Activated naive CD4-positive, alpha-beta T cell (primary cell): ENCODE measurements around the gene STK24.
"Not testable (repeated sequence)": the region's sequence is repeated elsewhere in the genome, so short reads cannot be mapped to it uniquely, and the experiment has no call there.

Source experiments
- DNase-seq, 4 experiments: peaks; one replicate each; lab custom pipeline; 2025; lab: John Stamatoyannopoulos, UW

STK24 gene

GRCh38 chr13:98576963-98577835, at the start of gene STK24:
Gene STK24, minus strand, starts transcription at chr13:98577107. Its CDS starts 321 bp downstream, at chr13:98576786.
- DNase-seq = peak in 2 of 4 experiments; percentile 12 to 44

- no peak for DNase-seq
Measured at GRCh38 chr13:98626298-98626935, 49.5 kb upstream of the STK24 start.

GRCh38 chr13:98624589-98624988, 47.7 kb upstream of the STK24 start:
- DNase-seq = not testable (repeated sequence)

- no peak for DNase-seq
Measured at GRCh38 chr13:98622931-98623331, 46.0 kb upstream of the STK24 start.

- no peak for DNase-seq
Measured at GRCh38 chr13:98619556-98619955, 42.6 kb upstream of the STK24 start.

- not testable (repeated sequence) for DNase-seq
Measured at GRCh38 chr13:98615595-98615994, 38.7 kb upstream of the STK24 start.

- no peak for DNase-seq
Measured at GRCh38 chr13:98613591-98613990, 36.7 kb upstream of the STK24 start.

- no peak for DNase-seq
Measured at GRCh38 chr13:98609756-98610155, 32.8 kb upstream of the STK24 start.

GRCh38 chr13:98606296-98606695, 29.4 kb upstream of the STK24 start:
- no peak for DNase-seq

GRCh38 chr13:98599502-98600328, 22.8 kb upstream of the STK24 start:
- no peak for DNase-seq

- no peak for DNase-seq
Measured at GRCh38 chr13:98598043-98598442, 21.1 kb upstream of the STK24 start.

GRCh38 chr13:98595134-98595533, 18.2 kb upstream of the STK24 start:
- no peak for DNase-seq

- no peak for DNase-seq
Measured at GRCh38 chr13:98592362-98592732, 15.4 kb upstream of the STK24 start.

- no peak for DNase-seq
Measured at GRCh38 chr13:98591721-98592361, 14.9 kb upstream of the STK24 start.

- DNase-seq = not testable (repeated sequence)
Measured at GRCh38 chr13:98590471-98590870, 13.6 kb upstream of the STK24 start.

GRCh38 chr13:98589516-98589915, 12.6 kb upstream of the STK24 start:
- DNase-seq = not testable (repeated sequence)

- DNase-seq = no peak
Measured at GRCh38 chr13:98586400-98587345, 9.8 kb upstream of the STK24 start.

GRCh38 chr13:98585946-98586345, 9.0 kb upstream of the STK24 start:
- no peak for DNase-seq

- DNase-seq = no peak
Measured at GRCh38 chr13:98585398-98585754, 8.5 kb upstream of the STK24 start.

GRCh38 chr13:98584668-98585397, 7.9 kb upstream of the STK24 start:
- DNase-seq = no peak
